Left ventricle myocardium superior (tissue), 1 donor: ENCODE data around the gene NOSTRIN. TPM values are rescaled to one million over a fixed set of nuclear protein-coding genes. Genes with fewer than 3 reads are reported as not detected.
"Not testable (repeated sequence)": the region's sequence is repeated elsewhere in the genome, so short reads cannot be mapped to it uniquely, and the experiment has no call there.

Experiments
- ATAC-seq: fragments of 200-7000 bp; cut with Tn5 transposase; one replicate; pipeline ENCODE4 v1.9.1; 2020; ENCODE audit warnings: mild to moderate bottlenecking, moderate library complexity
- DNase-seq: peaks from one replicate; pipeline ENCODE4 v3.0.0-alpha.2; 2020
- intact Hi-C: fragments of 100-400 bp; cut with micrococcal nuclease; formaldehyde crosslinking; loops from one replicate; pipeline ENCODE4 v1.11.0; 2022
- total RNA-seq: library from RNA; stranded (reverse); fragmentation: NEBNext Ultra II Directional; extraction: Animal tissue kit (Norgen Biotek cat#: 25700); gene quantifications from one replicate; pipeline ENCODE4 v1.2.1, GENCODE V29; 2021
- donor health status: DM: no; HTN: yes; CAD: no; lungs with severe emphysema.

Gene NOSTRIN
- total RNA-seq, 1 donor from 2014 or later = 11.5 TPM

- no peak for ATAC-seq
- DNase-seq = no peak
- intact Hi-C loops = no loop called here
These were observed 51.0 kb downstream of the NOSTRIN start for GRCh38 chr2:168853471-168853870.

- ATAC-seq (no peak), DNase-seq (no peak)
- intact Hi-C loops = no loop called here
These were observed 52.2 kb downstream of the NOSTRIN start for GRCh38 chr2:168854651-168855050.

- ATAC-seq (no peak), DNase-seq (no peak)
- intact Hi-C loops = no loop called here
These were observed 53.2 kb downstream of the NOSTRIN start for GRCh38 chr2:168855601-168856000.

GRCh38 chr2:168858146-168858545, 55.7 kb downstream of the NOSTRIN start:
- ATAC-seq = no peak
- no peak for DNase-seq
- intact Hi-C loops = no loop called here

- DNase-seq, intact Hi-C loops, ATAC-seq: not testable (repeated sequence)
These were observed 64.7 kb downstream of the NOSTRIN start for GRCh38 chr2:168867164-168867563.

- DNase-seq, ATAC-seq, intact Hi-C loops: not testable (repeated sequence)
These were observed 67.9 kb downstream of the NOSTRIN start for GRCh38 chr2:168870369-168870768.

GRCh38 chr2:168870824-168871223, 68.4 kb downstream of the NOSTRIN start:
- not testable (repeated sequence) for DNase-seq, ATAC-seq

GRCh38 chr2:168874368-168875054, 72.1 kb downstream of the NOSTRIN start:
- ATAC-seq = no peak
- intact Hi-C loops = no loop called here
- DNase-seq = no peak

More at GRCh38 chr2:168870824-168871223, 68.4 kb downstream of the NOSTRIN start:
- intact Hi-C loops = not testable (repeated sequence)

GRCh38 chr2:168882163-168882562, 79.7 kb downstream of the NOSTRIN start:
- ATAC-seq, DNase-seq, intact Hi-C loops: not testable (repeated sequence)

GRCh38 chr2:168884975-168885374, 82.5 kb downstream of the NOSTRIN start:
- DNase-seq = no peak
- ATAC-seq = no peak
- intact Hi-C loops = no loop called here

- DNase-seq (no peak), ATAC-seq (no peak)
- intact Hi-C loops = no loop called here
These were observed 87.2 kb downstream of the NOSTRIN start for GRCh38 chr2:168889635-168890005.

- intact Hi-C loops = no loop called here
- ATAC-seq (peak; percentile 100), DNase-seq (peak; percentile 88)
These were observed 87.8 kb downstream of the NOSTRIN start, which contains the start of gene SPC25 for GRCh38 chr2:168890006-168890782. SPC25 (minus strand) TSS chr2:168890430; CDS start chr2:168889519, 911 bp downstream.

GRCh38 chr2:168892327-168892726, 89.9 kb downstream of the NOSTRIN start:
- no peak for ATAC-seq
- no peak for DNase-seq
- intact Hi-C loops = no loop called here

- ATAC-seq (no peak), DNase-seq (no peak)
- intact Hi-C loops = no loop called here
These were observed 91.7 kb downstream of the NOSTRIN start for GRCh38 chr2:168894101-168894500.

- intact Hi-C loops = no loop called here
- ATAC-seq = no peak
- no peak for DNase-seq
These were observed 92.3 kb downstream of the NOSTRIN start for GRCh38 chr2:168894720-168895119.

GRCh38 chr2:168895771-168896170, 93.3 kb downstream of the NOSTRIN start:
- intact Hi-C loops = no loop called here
- ATAC-seq (no peak), DNase-seq (no peak)

- ATAC-seq = no peak
- intact Hi-C loops = no loop called here
- no peak for DNase-seq
These were observed 94.3 kb downstream of the NOSTRIN start for GRCh38 chr2:168896783-168897182.

GRCh38 chr2:168897449-168897848, 95.0 kb downstream of the NOSTRIN start:
- ATAC-seq = no peak
- DNase-seq = no peak
- intact Hi-C loops = no loop called here

- ATAC-seq (no peak), DNase-seq (no peak)
- intact Hi-C loops = no loop called here
These were observed 98.6 kb downstream of the NOSTRIN start, which contains the start of gene G6PC2 for GRCh38 chr2:168901003-168901402. G6PC2 (plus strand) TSS chr2:168901291; CDS start chr2:168901332, 41 bp downstream.

- ATAC-seq = no peak
These were observed 101.5 kb downstream of the NOSTRIN start for GRCh38 chr2:168903888-168904287.

More at GRCh38 chr2:168903888-168904287, 101.5 kb downstream of the NOSTRIN start:
- DNase-seq = no peak
- intact Hi-C loops = no loop called here
